Smooth muscle cell (in vitro differentiated cells): ENCODE results near the gene LAMA3. TPM values are rescaled to one million over a fixed set of nuclear protein-coding genes. Genes with fewer than 3 reads are reported as not detected.

ENCODE experiments used
- DNase-seq: peaks from one replicate; lab custom pipeline; 2025; ENCODE audit not compliant: unreplicated experiment; lab: John Stamatoyannopoulos, UW
- H2AFZ ChIP-seq: fragments of 200-600 bp; sonication (generic); 2 replicates; pipeline ENCODE4 v1.6.0; 2016; ENCODE audit warnings: antibody characterized with exemption, low read depth, mild to moderate bottlenecking
- H3F3A ChIP-seq: fragments of 200-600 bp; sonication (generic); 2 replicates; pipeline ENCODE4 v1.6.0; 2017; ENCODE audit warnings: antibody characterized with exemption, low read depth
- H3K27ac ChIP-seq: fragments of 200-600 bp; sonication (generic); 2 replicates; pipeline ENCODE4 v1.5.1; 2016; ENCODE audit warnings: low read depth, mild to moderate bottlenecking
- H3K27me3 ChIP-seq: fragments of 200-600 bp; sonication (generic); 2 replicates; pipeline ENCODE4 v1.6.1; 2016; ENCODE audit warnings: low read depth, mild to moderate bottlenecking
- H3K36me3 ChIP-seq: fragments of 200-600 bp; sonication (generic); 2 replicates; pipeline ENCODE4 v1.5.1; 2016; ENCODE audit warnings: low read depth
- H3K4me1 ChIP-seq: fragments of 200-600 bp; sonication (generic); 2 replicates; pipeline ENCODE4 v1.5.1; 2016; ENCODE audit warnings: low read depth
- H3K4me2 ChIP-seq: fragments of 200-600 bp; sonication (generic); 2 replicates; pipeline ENCODE4 v1.6.0; 2016; ENCODE audit warnings: mild to moderate bottlenecking
- H3K4me3 ChIP-seq: fragments of 200-600 bp; sonication (generic); 2 replicates; pipeline ENCODE4 v1.5.1; 2016; ENCODE audit warnings: mild to moderate bottlenecking
- H3K79me2 ChIP-seq: fragments of 200-600 bp; sonication (generic); 2 replicates; pipeline ENCODE4 v1.6.0; 2016; ENCODE audit warnings: low read depth, mild to moderate bottlenecking
- H3K9ac ChIP-seq: fragments of 200-600 bp; sonication (generic); 2 replicates; pipeline ENCODE4 v1.6.0; 2016; ENCODE audit warnings: low read depth
- H3K9me3 ChIP-seq: fragments of 200-600 bp; sonication (generic); replicated peaks from 2 replicates; pipeline ENCODE4 v1.5.1; 2016; ENCODE audit warnings: low read depth
- H4K20me1 ChIP-seq: fragments of 200-600 bp; sonication (generic); 2 replicates; pipeline ENCODE4 v1.6.0; 2016; ENCODE audit warnings: low read depth
- CTCF ChIP-seq: fragments of 200-600 bp; sonication (generic); IDR thresholded peaks from 2 replicates; pipeline ENCODE4 v1.5.1; 2017; ENCODE audit warnings: borderline replicate concordance, mild to moderate bottlenecking, antibody characterized with exemption; ENCODE audit not compliant: insufficient read depth, poor library complexity, severe bottlenecking
- WGBS: methylation state at CpG from one replicate; pipeline ENCODE4 v1.1.7; 2016; ENCODE audit warnings: low lambda C conversion rate; 5-methylcytosine and 5-hydroxymethylcytosine counted together
- polyA plus RNA-seq: library from polyadenylated mRNA; unstranded; fragments of >200 nt; fragmentation: Nextera tagmentation; extraction: Ambion mirVana; gene quantifications from 2 replicates; pipeline ENCODE4 v1.2.1, GENCODE V29; 2016
- total RNA-seq: library from RNA; depleted of rRNA; stranded (reverse); fragments of >200 nt; gene quantifications from 2 replicates; pipeline ENCODE4 v1.2.3, GENCODE V29; 2014

The LAMA3 gene
- total and polyA plus RNA-seq, 2 experiments from 2014 or later: 7.8 to 23.1 TPM

DNA sequence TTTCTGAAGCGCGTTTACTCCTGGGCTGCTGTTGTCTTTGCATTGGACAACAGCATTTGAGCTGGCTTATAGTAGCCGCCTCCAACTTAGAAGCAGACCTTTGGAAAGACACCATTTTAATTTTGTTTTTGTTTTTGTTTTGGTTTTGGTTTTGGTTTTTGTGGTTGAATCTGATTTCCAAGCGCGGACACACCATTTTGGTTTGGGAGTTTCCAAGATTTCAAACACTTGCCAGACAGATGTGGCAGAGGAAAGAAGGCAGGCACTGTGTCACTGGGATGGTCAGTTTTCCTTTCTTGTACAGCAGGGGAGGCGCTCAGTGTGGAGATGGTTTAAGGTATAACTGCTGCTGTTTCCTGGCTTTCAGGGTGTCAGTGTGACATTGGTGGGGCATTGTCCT is 126.8 kb downstream of the LAMA3 start:
- H3K79me2 ChIP-seq: no peaks in the 10 kb centered on the region
- no peak overlapping the region for H3K27ac ChIP-seq
- no peaks in the 10 kb centered on the region for H3K9me3 ChIP-seq
- H3F3A ChIP-seq: no peaks in the 10 kb centered on the region
- no peak overlapping the region for H3K4me2 ChIP-seq
- WGBS: 95% methylated on average over 6 of the region's 6 CpGs
- no peak overlapping the region for H2AFZ ChIP-seq
- no peak for DNase-seq
- no peak overlapping the region for H3K9ac ChIP-seq
- no peaks in the 10 kb centered on the region for H4K20me1 ChIP-seq
- H3K27me3 ChIP-seq: no peaks in the 10 kb centered on the region
- H3K4me3 ChIP-seq: no peak overlapping the region
- no peak for TF ChIP-seq CTCF
- H3K36me3 ChIP-seq: no peaks in the 10 kb centered on the region
- H3K4me1 ChIP-seq: no peaks in the 10 kb centered on the region

- H3K9ac ChIP-seq: no peak overlapping the region
- no peak overlapping the region for H3K4me3 ChIP-seq
- H3K27me3 ChIP-seq: no peaks in the 10 kb centered on the region
- TF ChIP-seq CTCF: no peak
- no peak for DNase-seq
- H3K27ac ChIP-seq: no peak overlapping the region
- no peaks in the 10 kb centered on the region for H4K20me1 ChIP-seq
- no peaks in the 10 kb centered on the region for H3K36me3 ChIP-seq
- no peaks in the 10 kb centered on the region for H3K79me2 ChIP-seq
- no peaks in the 10 kb centered on the region for H3K9me3 ChIP-seq
- H3F3A ChIP-seq: no peaks in the 10 kb centered on the region
- H2AFZ ChIP-seq: no peak overlapping the region
- WGBS: 90% methylated on average over 4 of the region's 4 CpGs
- no peaks in the 10 kb centered on the region for H3K4me1 ChIP-seq
- no peak overlapping the region for H3K4me2 ChIP-seq
Observed at GRCh38 chr18:23816740-23817139, 127.5 kb downstream of the LAMA3 start.

- Histone ChIP-seq H2AFZ (no peak overlapping the region), H4K20me1 (no peaks in the 10 kb centered on the region), H3K4me1 (no peaks in the 10 kb centered on the region), H3K27me3 (no peaks in the 10 kb centered on the region), H3K4me2 (no peak overlapping the region), H3K9ac (no peak overlapping the region), H3K9me3 (no peaks in the 10 kb centered on the region), H3K36me3 (no peaks in the 10 kb centered on the region), H3F3A (no peaks in the 10 kb centered on the region), H3K4me3 (no peak overlapping the region), H3K27ac (no peak overlapping the region), H3K79me2 (no peaks in the 10 kb centered on the region)
- no peak for TF ChIP-seq CTCF
- DNase-seq: no peak
- 66% methylated on average over 1 of the region's 1 CpG for WGBS
Observed at GRCh38 chr18:23819001-23819400, 129.7 kb downstream of the LAMA3 start.

- Histone ChIP-seq H3K9me3 (no peaks in the 10 kb centered on the region), H3K4me2 (no peak overlapping the region), H3K9ac (no peak overlapping the region), H3K36me3 (no peaks in the 10 kb centered on the region), H3K79me2 (no peaks in the 10 kb centered on the region), H2AFZ (no peak overlapping the region), H3K4me3 (no peak overlapping the region), H4K20me1 (no peaks in the 10 kb centered on the region), H3K4me1 (no peaks in the 10 kb centered on the region), H3F3A (no peaks in the 10 kb centered on the region), H3K27me3 (no peaks in the 10 kb centered on the region), H3K27ac (no peak overlapping the region)
- DNase-seq: no peak
- no peak for TF ChIP-seq CTCF
- WGBS: 79% methylated on average over 10 of the region's 10 CpGs
Observed at GRCh38 chr18:23822590-23823385, 133.5 kb downstream of the LAMA3 start.
